K562 (cell line): ENCODE measurements around the gene SLC25A45. TPM values are rescaled to one million over a fixed set of nuclear protein-coding genes. Genes with fewer than 3 reads are reported as not detected.

Experiments used
- CTCFL ChIP-seq: IDR thresholded peaks from 2 replicates; pipeline ENCODE4 v1.6.1; 2011; ENCODE audit warnings: borderline replicate concordance, low read depth, mild to moderate bottlenecking, moderate library complexity, low read length; ENCODE audit not compliant: insufficient read depth, poor library complexity, severe bottlenecking
- HBP1 ChIP-seq: fragments of 450-650 bp; formaldehyde crosslinking; IDR thresholded peaks from 2 replicates; pipeline ENCODE4 v1.4.0; 2022; ENCODE audit warnings: missing genetic modification characterization
- HCFC1 ChIP-seq: IDR thresholded peaks from 2 replicates; pipeline ENCODE4 v1.6.1; 2012; ENCODE audit warnings: low read depth, low read length, improper control_type of control experiment
- MEIS2 ChIP-seq: fragments of 450-650 bp; IDR thresholded peaks from 2 replicates; pipeline ENCODE4 v1.6.1; 2014; ENCODE audit warnings: mild to moderate bottlenecking; ENCODE audit not compliant: partially characterized antibody
- PRDM10 ChIP-seq: fragments of 450-650 bp; IDR thresholded peaks from 2 replicates; pipeline ENCODE4 v1.6.1; 2018; ENCODE audit not compliant: partially characterized antibody
- REST ChIP-seq, 2 experiments: fragments of 450-650 bp; formaldehyde crosslinking in 1 of 2; IDR thresholded peaks; 2 replicates each; pipeline versions ENCODE4 v1.4.0 to v1.6.1; 2014 to 2020; ENCODE audit warnings: mild to moderate bottlenecking in 2 of 2, borderline replicate concordance in 1 of 2, low read depth in 1 of 2
- ZBTB17 ChIP-seq: fragments of 450-650 bp; formaldehyde crosslinking; IDR thresholded peaks from 2 replicates; pipeline ENCODE4 v1.4.0; 2020; ENCODE audit warnings: mild to moderate bottlenecking
- ZFP1 ChIP-seq: fragments of 450-650 bp; formaldehyde crosslinking; IDR thresholded peaks from 2 replicates; pipeline ENCODE4 v1.4.0; 2020; ENCODE audit warnings: mild to moderate bottlenecking, mixed read lengths
- ZNF511 ChIP-seq: sonication (generic); formaldehyde crosslinking; IDR thresholded peaks from 2 replicates; pipeline ENCODE4 v1.8.0; 2022; ENCODE audit warnings: mild to moderate bottlenecking, missing genetic modification reagents
- polyA plus RNA-seq, 8 experiments: library from polyadenylated mRNA; depleted of rRNA in 4 of 8; stranded (reverse) in 5 of 8; unstranded in 3 of 8; fragments of >200 nt; fragmentation: Nextera tagmentation in 2 of 8; fragmentation: Illumina TruSeq in 1 of 8; extraction: Ambion mirVana in 2 of 8; extraction: Trizol in 1 of 8; gene quantifications; 2 replicates each; pipeline versions ENCODE4 v1.2.1 to v1.2.3, GENCODE V29; 2011 to 2014; ENCODE audit warnings: inconsistent platforms in 1 of 8, missing spikeins in 1 of 8
- total RNA-seq, 7 experiments: library from RNA; depleted of rRNA in 6 of 7; stranded (reverse); fragments of >200 nt in 6 of 7; fragmentation: Illumina TruSeq in 2 of 7; extraction: Trizol in 2 of 7; gene quantifications; 2 replicates each; pipeline versions ENCODE4 v1.2.1 to v1.2.3, GENCODE V29; 2011 to 2021; ENCODE audit warnings: low replicate concordance in 1 of 7

SLC25A45 gene
- total and polyA plus RNA-seq, 9 of the 15 experiments (the other 6 are each of a cell fraction or from before 2014, with no cell fraction given), result 0.15 to 2.3 (median 0.68) TPM

- peak; percentile 78 for TF ChIP-seq MEIS2
- peak; percentile 96 for TF ChIP-seq ZNF511
- peak; percentile 43 for TF ChIP-seq PRDM10
- peak; percentile 93 for TF ChIP-seq ZBTB17 (CRISPR knock-in tag)
- TF ChIP-seq HBP1 (CRISPR knock-in tag), result peak; percentile 60; the same call in 1 of the 2 replicates
- no peak for TF ChIP-seq ZFP1 (CRISPR knock-in tag)
- TF ChIP-seq REST (IDR thresholded peaks at IDR 0.05; ENCODE audit: borderline replicate concordance), result peak; percentile 89
- TF ChIP-seq REST (CRISPR knock-in tag; IDR thresholded peaks at IDR 0.05; ENCODE audit: low read depth), result peak; percentile 74
- peak; percentile 44 for TF ChIP-seq CTCFL
- TF ChIP-seq HCFC1, result peak; percentile 53
Observed at GRCh38 chr11:65382033-65382803, at the start of gene SLC25A45 (continued).
